ENCODE measurements around the gene PCMTD2.
"Not testable (repeated sequence)": the region's sequence is repeated elsewhere in the genome, so short reads cannot be mapped to it uniquely, and the experiment has no call there.

The PCMTD2 gene

DNA sequence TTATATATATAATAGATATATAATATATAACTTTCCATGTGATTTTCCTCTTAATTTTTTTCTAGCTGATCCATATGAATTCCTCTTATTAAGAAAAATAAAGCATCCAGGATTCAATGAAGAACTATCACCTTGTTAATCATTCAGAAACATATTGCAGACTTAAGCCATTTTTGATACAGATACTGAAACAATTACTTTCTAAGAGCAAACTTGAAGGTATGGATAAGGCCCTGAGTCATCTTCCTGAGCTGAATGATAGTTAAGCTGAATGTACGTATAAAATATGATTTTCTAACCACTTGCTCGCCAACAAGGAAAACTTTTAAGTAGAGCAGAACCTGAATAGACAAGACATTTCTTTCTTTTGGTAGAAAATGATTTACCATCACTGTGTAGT is 47.5 kb downstream of the PCMTD2 start:
- DNase-seq, result not testable (repeated sequence)

DNA sequence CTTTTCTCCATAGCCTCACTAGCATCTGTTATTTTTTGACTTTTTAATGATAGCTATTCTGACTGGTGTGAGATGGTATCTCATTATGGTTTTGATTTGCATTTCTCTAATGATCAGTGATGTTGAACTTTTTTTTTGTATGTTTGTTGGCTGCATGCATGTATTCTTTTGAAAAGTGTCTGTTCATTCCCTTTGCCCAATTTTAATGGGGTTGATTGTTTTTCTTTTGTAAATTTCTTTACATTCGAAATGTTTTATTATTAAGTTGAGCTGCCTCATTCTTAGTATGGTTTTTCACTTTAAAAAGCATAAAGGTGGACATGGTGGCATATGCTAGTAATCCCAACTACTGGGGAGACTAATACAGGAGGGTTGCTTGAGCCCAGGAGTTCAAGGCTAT is 58.2 kb downstream of the PCMTD2 start:
- not testable (repeated sequence) for DNase-seq

DNA sequence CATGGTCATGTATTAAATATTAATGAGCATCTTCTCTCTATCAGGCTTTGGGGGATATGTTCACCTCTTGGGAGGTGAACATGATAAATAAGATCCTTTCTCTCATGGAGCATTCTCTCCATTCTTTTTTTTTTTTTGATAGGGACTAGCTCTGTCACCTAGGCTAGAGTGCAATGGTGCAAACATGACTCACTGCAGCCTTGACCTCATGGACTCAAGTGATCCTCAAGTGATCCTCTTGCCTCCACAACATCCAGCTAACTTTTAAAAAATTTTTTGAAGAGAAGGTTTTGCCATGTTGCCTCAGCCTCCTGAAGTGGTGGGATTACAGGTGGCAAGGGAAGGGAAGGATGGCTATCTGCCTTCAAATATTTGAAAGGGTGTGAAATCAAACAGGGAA is 59.8 kb downstream of the PCMTD2 start:
- not testable (repeated sequence) for DNase-seq

DNA sequence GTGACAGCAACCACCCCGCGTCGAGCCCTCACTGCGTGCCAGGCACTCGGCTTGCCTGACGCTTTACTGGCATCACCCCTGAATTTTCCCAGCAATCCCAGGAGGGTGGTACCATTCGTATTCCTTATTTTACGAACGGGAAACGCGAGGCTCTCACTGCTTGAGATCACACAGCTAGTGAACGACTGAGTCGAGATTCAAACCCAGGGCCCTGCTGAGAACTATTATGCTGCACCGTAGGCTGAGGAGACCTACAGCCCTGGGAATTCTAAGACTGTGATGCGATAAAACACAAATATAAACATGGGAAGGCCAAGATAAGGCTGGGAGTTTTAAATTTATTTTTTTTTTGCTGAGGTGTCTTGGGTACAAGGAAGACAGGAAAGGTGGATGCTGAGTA is 60.3 kb downstream of the PCMTD2 start:
- not testable (repeated sequence) for DNase-seq

DNA sequence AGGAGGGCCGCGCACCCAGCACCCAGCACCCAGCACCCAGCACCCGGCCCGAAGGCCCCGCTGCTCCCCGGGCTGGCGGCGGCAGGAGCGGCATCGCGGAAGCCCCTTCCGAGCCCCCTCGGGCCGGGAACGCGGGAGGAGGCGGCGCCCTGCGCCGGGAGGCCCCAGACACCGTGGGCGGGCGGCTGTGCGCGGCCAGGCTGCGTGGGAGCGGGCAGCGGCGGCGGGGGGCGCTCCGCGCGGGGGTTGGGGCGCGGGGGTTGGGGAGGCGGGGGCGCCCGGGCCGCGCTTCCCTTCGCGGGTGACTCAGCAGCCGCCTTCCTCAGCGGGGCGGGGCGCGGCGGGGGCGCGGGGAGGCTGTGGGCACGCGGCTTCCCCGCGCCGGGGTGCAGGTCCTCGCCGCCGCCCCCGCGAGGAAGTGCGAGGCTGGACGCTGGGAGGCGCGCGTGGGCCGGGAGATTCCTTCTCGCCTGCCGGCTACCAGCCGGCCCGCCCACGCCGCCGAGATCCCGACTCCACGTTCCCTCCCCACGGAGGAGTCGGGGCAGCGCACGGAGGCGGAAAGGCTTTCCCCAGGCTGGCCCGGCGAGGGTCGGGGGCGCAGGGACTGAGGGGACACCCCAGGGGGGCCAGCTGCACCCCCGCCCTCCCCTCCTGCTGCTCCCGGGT is 61.0 kb downstream of the PCMTD2 start:
- DNase-seq, result not testable (repeated sequence)

DNA sequence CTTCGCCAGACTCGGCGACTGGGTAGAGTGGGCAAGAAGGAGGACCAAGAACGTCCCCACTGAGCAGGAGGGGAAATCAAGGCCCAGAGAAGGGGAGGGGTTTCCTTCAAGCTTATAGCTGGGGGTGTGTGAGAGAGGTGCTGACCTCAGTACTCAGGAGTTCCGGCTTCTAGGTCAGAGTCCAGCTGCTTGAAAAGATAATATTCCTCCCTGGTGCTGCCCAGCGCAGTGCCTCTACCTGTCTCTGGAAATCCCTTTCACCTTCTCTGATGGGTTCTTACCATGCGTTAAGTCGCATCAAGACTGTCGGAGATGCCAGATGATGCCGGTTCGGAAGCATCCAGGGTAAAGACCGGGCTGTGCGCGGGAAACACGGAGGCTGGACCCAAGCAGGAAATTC is 61.8 kb downstream of the PCMTD2 start:
- DNase-seq, result not testable (repeated sequence)

DNA sequence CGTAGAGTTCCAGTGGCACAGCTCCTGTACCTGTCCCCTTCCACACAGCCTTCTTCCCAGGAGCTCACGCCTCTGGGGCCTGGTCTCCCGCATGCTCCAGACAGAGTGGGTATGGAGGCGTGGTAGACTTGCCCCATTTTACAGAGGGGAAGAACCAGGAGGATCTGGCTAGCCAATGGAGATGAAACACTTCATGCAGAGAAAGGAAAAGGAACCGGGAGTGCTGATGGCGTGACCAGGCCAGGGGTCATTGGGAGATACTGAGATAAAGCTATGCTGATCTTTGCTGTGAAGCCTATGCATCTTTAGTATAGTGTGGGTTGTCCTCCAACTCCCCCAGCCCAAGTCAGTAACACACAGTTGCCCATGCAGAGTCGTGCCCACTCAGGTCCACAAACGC is 62.5 kb downstream of the PCMTD2 start:
- DNase-seq, result not testable (repeated sequence)

DNA sequence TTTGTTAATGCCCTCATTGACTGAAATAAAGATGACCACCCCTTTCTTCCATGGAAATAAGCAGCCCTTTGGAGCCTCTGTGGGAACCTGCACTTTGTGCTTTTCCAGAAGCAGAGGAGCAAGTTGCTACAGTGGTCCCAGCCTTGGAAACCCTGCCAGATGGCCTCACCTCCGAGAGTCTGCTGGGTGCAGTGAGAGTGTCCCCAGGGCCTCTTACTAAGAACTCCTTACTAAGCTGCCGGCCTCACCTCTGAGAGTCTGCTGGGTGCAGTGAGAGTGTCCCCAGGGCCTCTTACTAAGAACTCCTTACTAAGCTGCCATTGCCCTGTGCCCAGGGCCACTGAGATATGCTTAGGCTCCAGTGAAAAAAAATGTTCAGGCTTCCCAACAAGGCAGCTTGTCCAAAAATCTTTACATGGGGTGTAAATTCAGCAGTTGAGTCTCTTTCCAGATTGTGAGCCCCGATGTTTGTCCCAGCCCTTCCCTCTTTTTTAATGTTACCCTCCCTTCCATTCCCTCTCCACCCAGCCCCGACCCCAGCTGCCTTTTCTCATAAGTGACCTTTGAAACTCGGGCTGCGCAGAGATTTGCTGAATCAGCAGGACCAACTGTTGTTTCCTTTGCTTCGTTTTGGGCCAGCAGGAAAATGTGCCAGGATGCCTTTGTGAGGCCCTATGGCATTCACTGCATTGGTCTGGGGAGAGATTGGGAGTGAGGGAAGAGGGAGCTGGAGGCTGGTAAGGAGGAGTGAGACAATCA is 66.7 kb downstream of the PCMTD2 start:
- not testable (repeated sequence) for DNase-seq
